Fibroblast of villous mesenchyme (primary cell): ENCODE results near the gene TSPEAR. TPM values are rescaled to one million over a fixed set of nuclear protein-coding genes. Genes with fewer than 3 reads are reported as not detected.

Experiments used
- DNase-seq: peaks from one replicate; pipeline ENCODE4 v3.0.0-alpha.2; 2010; ENCODE audit warnings: low read depth
- H3K4me3 ChIP-seq: 2 replicates; pipeline ENCODE4 v1.5.1; 2011; ENCODE audit warnings: low read depth, mild to moderate bottlenecking, low read length
- total RNA-seq: library from RNA; depleted of rRNA; stranded (reverse); fragments of >200 nt; gene quantifications from 2 replicates; pipeline ENCODE4 v1.2.3, GENCODE V29; 2012
- TF ChIP-seq, protein P1 (sequence below): IDR thresholded peaks from 2 replicates; pipeline ENCODE4 v1.5.1; 2012; ENCODE audit warnings: low read depth, mild to moderate bottlenecking, low read length; ENCODE audit not compliant: insufficient read depth

The TSPEAR gene
- total RNA-seq, 1 donor: not detected

DNA sequence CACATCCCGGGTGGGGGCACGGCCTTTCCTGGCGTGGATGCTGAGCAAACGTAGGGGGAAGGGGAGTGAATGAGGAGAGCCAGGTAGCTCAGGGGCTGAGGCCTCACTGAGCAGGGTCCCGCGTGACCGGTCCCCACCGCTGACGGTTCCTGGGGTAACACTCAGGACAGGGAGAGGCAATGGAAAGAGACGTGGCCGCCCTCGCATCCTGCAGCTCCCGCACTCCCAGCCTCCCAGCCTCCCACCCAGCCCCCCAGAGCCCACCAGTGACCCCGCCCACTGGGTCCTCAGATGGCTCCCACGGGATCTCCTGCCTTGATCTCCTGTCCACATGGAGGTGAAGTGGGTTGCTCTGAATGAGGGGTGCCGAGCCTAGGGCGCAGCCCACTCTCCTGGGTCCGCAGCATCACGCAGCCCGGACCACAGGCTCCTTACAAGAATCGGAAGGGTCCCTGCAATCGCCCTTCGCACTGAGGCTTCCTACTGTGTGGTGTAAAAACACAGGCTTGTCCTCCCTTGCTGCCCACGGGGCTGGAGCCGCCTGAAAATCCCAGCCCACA is 2.4 kb downstream of the TSPEAR start:
- no peak for DNase-seq
- TF ChIP-seq, protein P1, sequence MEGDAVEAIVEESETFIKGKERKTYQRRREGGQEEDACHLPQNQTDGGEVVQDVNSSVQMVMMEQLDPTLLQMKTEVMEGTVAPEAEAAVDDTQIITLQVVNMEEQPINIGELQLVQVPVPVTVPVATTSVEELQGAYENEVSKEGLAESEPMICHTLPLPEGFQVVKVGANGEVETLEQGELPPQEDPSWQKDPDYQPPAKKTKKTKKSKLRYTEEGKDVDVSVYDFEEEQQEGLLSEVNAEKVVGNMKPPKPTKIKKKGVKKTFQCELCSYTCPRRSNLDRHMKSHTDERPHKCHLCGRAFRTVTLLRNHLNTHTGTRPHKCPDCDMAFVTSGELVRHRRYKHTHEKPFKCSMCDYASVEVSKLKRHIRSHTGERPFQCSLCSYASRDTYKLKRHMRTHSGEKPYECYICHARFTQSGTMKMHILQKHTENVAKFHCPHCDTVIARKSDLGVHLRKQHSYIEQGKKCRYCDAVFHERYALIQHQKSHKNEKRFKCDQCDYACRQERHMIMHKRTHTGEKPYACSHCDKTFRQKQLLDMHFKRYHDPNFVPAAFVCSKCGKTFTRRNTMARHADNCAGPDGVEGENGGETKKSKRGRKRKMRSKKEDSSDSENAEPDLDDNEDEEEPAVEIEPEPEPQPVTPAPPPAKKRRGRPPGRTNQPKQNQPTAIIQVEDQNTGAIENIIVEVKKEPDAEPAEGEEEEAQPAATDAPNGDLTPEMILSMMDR: no peak
- no peak overlapping the region for H3K4me3 ChIP-seq

DNA sequence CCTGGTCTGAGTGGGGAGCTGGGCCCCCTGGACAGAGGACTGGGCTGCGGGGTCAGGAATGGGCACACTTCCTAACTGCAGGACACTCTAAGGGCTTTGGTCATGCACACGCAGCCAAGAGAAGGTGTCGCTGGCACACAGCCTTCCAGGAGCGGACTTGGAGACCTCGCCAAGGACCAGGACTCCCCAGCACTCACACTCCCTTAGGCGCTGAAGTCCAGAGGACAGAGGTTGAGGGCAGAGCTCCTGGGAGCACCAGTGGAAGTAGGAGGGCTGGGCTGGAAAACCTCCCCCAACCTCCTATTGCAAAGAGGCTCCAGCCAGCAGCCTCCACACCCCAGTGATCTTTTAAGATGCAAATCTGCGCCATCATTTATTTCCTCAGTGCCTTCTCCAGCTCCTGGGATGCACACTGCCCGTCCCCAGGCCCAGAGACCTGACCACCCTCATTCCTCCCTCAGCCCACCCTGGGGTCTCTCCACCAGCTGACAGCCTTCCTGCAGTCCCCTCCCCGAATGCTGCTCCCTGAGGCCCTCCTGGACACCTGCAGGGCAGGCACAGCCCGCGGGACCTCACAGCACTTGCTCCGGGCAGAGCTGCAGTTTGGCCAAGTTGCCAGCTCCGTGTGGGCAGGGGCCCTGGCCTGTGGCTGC is 3.0 kb downstream of the TSPEAR start:
- no peak for DNase-seq
- no peak overlapping the region for H3K4me3 ChIP-seq
- TF ChIP-seq, protein P1: no peak

DNA sequence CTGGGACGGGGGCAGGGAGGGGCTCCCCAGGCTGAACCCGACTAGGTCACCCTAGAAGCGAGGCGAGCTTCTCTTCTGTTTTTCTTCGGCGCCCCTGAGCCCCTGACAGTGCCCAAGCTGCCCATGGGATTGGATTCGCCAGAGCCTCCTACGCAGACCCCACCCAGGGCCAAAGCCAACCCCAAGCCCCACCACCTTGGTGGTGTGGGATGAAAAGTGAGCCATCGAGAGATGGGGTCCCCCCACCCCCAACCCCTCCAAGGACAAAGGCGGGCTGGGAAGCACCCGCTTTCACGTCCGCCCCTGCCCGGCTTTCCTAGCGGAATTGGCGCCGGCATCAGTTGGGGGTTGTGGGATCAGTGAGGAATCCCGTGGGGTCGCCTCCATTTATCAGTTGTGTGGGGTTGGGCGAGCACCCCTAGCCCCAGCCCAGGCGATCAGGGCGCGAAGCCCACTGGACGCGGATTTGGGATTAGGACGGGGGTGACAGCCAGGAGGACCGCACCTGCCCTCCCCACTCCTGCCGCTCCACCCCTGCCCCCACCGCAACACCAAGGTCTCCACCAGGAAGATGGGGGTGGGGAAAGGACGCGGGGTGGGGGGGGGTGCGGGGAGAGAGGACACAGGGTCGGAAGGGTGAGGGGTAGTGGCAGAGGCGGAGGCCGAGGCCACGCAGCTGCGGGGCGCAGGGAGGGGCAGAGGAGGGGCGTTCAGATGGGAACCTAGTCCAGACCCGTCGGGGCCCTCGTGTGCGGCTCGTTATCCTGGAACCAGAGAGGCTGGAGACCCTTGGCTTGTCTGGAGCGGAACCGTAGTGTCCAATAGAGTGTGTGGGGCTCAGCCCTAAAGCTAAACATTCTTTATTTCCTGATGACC is 4.4 kb downstream of the TSPEAR start:
- DNase-seq: no peak
- H3K4me3 ChIP-seq: no peak overlapping the region
- TF ChIP-seq, protein P1: no peak

GRCh38 chr21:44706026-44706705 is 5.2 kb downstream of the TSPEAR start:
- no peak for DNase-seq
- TF ChIP-seq, protein P1: no peak

DNA sequence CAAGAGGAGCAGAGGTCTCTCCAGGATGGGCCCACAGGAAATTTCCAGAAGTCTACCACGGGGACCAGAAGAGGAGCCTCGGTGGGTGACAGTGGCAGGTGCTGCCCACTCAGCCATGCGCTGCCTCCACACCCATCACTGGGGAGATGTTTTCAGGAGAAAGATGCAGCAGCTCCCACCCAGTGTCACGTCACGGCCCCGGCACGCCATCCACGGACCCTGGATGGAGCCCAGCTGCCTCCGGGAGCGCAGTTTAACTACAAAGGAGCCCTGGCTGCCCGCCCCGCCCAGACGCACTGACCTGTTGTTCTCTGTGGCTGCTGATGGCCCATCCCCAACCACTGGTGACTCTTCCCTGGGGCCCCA is 6.8 kb downstream of the TSPEAR start:
- DNase-seq: no peak
- no peak overlapping the region for H3K4me3 ChIP-seq
- TF ChIP-seq, protein P1: no peak

More at GRCh38 chr21:44706026-44706705, 5.2 kb downstream of the TSPEAR start:
- H3K4me3 ChIP-seq: no peak overlapping the region

- H3K4me3 ChIP-seq: no peak overlapping the region
- TF ChIP-seq, protein P1: no peak
- no peak for DNase-seq
Measured at GRCh38 chr21:44703731-44704635, 7.4 kb downstream of the TSPEAR start.
